Omental fat pad (tissue), 4 donors: ENCODE measurements around the gene SPAG9. TPM values are rescaled to one million over a fixed set of nuclear protein-coding genes. Genes with fewer than 3 reads are reported as not detected.

Source experiments
- ATAC-seq: fragments of 150-250 bp; one replicate; pipeline ENCODE4 v1.9.1; 2016; ENCODE audit warnings: mild to moderate bottlenecking, moderate library complexity; ENCODE audit not compliant: low FRiP score
- DNase-seq: peaks from one replicate; pipeline ENCODE4 v3.0.0-alpha.2; 2019; ENCODE audit warnings: low spot score
- total RNA-seq, 4 donors: library from RNA; depleted of rRNA; stranded (reverse); fragments of >200 nt; gene quantifications; one replicate each; pipeline ENCODE4 v1.1.0, GENCODE V29; 2016
- TF ChIP-seq, protein P1 (sequence below), 3 donors: fragments of 450-650 bp; IDR thresholded peaks; one replicate each; pipeline ENCODE4 v1.5.1; 2016 to 2017; ENCODE audit warnings: antibody characterized with exemption in 3 of 3, mild to moderate bottlenecking in 3 of 3, moderate library complexity in 2 of 3

Gene SPAG9
- total RNA-seq, 4 donors from 2014 or later = 117 to 197 (median 138) TPM

DNA sequence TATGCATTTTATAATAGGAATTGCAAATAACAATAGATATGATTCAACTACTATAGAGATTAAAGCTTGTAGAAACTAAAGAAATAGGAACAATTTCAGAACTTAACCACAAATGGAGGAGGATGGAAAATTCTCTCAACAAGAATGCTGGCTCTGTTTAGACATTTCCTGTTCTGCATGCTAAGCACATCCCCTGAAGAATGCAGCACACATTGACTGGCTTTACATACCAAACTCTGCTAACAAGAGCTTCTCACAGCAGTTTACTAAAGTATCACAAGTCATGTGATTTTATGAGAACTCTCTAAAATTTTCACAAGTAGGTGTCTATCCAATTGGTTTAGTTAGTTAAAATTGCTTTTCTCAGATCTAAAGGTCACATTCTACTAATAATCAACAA is 85.2 kb downstream of the SPAG9 start:
- TF ChIP-seq, protein P1, sequence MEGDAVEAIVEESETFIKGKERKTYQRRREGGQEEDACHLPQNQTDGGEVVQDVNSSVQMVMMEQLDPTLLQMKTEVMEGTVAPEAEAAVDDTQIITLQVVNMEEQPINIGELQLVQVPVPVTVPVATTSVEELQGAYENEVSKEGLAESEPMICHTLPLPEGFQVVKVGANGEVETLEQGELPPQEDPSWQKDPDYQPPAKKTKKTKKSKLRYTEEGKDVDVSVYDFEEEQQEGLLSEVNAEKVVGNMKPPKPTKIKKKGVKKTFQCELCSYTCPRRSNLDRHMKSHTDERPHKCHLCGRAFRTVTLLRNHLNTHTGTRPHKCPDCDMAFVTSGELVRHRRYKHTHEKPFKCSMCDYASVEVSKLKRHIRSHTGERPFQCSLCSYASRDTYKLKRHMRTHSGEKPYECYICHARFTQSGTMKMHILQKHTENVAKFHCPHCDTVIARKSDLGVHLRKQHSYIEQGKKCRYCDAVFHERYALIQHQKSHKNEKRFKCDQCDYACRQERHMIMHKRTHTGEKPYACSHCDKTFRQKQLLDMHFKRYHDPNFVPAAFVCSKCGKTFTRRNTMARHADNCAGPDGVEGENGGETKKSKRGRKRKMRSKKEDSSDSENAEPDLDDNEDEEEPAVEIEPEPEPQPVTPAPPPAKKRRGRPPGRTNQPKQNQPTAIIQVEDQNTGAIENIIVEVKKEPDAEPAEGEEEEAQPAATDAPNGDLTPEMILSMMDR (IDR thresholded peaks at IDR 0.05) = no peak
- DNase-seq (no peak), ATAC-seq (no peak)

DNA sequence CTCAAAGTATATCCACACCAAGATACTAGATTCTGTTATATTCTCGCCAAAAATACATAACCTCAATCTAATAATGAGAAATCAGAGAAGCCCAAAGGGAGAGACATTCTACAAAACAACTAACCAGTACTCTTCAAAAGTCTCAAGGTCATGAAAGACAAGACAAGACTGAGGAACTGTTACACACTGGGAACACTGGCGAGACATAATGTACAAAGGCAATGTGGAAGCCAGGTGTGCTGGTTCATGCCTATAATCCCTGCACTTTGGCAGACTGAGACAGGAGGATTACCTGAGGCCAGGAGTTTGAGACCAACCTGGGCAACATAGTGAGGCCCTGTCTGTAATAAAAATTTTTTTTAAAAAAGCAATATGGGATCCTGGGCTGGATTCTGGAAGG is 85.9 kb downstream of the SPAG9 start:
- TF ChIP-seq, protein P1 (IDR thresholded peaks at IDR 0.05) = no peak

DNA sequence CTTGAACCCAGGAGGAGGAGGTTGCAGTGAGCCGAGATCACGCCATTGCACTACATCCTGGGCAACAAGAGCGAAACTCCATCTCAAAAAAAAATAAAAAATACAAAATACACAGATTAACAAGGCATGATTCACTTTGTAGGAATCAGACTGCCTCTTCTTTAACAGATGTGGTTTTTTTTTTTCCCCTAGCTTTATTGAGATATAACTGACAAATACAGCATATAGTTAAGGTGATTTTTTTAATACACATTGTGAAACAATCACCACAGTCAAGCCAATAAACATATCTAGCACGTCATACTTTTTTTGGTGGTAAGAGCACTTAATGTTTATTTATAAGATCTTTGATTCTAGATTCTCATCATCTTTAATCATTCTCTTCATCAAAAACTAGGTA is 87.8 kb downstream of the SPAG9 start:
- no peak for DNase-seq
- ATAC-seq = no peak
- TF ChIP-seq, protein P1 (IDR thresholded peaks at IDR 0.05) = no peak

More for the DNA sequence above, 85.9 kb downstream of the SPAG9 start:
- no peak for ATAC-seq
- DNase-seq = no peak

DNA sequence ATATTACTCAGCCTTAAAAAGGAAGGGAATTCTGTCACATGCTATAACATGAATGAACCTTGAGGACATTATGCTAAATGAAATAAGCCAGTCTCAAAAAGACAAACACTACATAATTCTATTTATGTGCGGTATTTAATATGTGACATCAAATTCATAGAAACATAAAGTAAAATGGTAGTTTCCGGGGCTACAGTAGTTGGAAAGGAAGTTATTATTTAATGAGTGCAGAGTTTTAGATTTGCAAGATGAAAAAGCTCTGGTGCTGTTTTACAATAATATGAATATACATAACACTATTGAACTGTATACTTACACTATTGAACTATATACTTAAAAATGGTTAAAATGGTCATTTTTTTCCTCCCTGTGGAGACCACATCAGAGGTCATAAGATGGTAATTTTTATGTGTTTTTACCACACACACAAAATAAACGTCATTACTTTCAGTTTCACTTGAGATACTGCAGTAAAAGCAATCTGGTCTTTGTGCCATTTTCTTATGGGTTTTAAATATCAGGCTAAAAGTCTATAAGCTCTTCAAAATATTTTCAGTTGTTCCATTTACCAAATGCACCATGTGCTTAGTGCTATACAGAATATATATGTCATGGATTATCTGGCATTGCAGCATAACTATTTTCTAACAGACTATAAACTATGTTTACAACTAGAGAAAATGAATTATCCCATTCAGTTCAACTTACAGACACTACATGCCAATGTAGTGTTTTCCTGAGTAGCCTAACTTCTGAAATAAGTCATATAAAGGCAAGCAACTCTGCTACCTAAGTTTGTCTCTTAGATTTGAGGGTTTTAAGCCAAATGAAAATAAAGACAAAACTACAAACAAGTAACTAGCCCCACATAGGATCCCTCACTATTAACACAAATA is 90.9 kb downstream of the SPAG9 start:
- ATAC-seq = no peak

DNA sequence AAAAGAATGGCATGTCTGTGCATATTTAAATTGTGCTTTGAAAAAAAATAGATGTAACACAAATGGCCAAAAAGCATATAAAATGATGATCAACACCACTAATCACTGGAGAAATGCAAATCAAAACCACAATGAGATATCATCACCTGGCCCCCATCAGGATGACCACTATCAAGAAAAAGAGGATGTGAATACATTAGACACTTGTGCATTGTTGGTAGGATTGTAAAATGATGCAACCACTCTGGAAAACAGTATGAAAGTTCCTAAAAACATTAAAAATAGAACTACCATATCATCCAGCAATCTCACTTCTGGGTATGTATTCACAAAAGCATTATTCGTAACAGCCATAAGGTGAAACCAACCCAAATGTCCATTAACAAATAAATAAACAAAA is 91.5 kb downstream of the SPAG9 start:
- ATAC-seq = no peak
- TF ChIP-seq, protein P1 (IDR thresholded peaks at IDR 0.05) = no peak
- no peak for DNase-seq

More for the DNA sequence above, 90.9 kb downstream of the SPAG9 start:
- TF ChIP-seq, protein P1 (IDR thresholded peaks at IDR 0.05) = no peak
- no peak for DNase-seq

DNA sequence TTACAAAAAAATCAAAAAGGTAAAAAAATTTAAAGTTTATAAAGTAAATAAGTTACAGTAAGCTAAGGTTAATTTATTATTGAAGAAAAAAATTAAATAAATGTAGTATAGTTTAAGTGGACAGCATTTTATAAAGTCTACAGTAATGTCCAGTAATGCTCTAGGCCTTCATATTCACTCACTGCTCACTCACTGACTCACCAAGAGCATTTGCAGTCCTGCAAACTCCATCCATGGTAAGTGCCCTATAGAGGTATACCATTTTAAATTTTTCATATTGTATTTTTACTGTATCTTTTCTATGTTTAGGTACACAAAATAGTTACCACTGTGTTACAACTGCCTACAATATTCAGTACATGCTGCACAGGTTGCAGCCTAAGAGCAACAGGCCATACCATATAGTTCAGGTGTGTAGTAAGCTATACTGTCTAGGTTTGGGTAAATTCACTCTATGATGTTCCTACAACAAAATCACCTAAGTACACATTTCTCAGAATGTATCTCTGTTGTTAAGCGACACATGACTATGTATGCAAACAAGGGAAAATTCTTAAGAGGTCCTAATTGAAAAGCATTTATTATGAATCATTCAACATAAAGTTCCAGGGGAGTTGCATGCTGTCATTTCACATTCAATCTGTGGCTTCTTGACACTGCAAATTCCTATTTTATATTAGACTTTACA is 92.3 kb downstream of the SPAG9 start:
- TF ChIP-seq, protein P1 (IDR thresholded peaks at IDR 0.05) = no peak
- no peak for DNase-seq
- no peak for ATAC-seq
